ENCODE data around the gene GALNT5. TPM values are rescaled to one million over a fixed set of nuclear protein-coding genes. Genes with fewer than 3 reads are reported as not detected.
"Not testable (repeated sequence)": the region's sequence is repeated elsewhere in the genome, so short reads cannot be mapped to it uniquely, and the experiment has no call there.

GALNT5 gene
- total and polyA plus RNA-seq, 7 experiments from 2014 or later = not detected

DNA sequence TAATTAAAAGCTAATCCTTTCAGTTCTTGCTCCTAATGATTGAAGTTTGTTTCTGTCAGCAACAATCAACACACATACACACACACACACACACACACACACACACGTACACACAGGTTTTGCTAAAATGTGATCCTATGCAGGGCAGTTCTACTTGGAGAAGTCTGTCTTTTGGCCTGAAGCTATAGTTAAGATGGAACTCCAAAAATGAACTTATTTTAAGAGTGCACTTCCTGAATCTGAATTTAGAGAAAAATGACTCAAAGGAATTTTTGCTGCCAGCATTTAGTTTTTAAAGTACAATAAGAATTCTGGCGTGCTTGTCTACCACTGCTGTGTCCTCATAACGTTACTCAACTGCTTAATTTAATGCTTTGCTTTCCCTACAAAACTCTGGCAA lies 6.6 kb downstream of the GALNT5 start:
- no peak overlapping the region for H3K4me3 ChIP-seq (ENCODE audit: low read length)
- H3K27me3 Mint-ChIP-seq = peaks cover 0 to 5% (median 0%) of the 10 kb centered on the region in 5 donors
- no peaks in the 10 kb centered on the region for H3K36me3 Mint-ChIP-seq
- DNase-seq = no peak
- no peaks in the 10 kb centered on the region for H3K9me3 ChIP-seq (ENCODE audit: control insufficient read depth in 2 of 3, low read length in 3 of 3)
- no peak overlapping the region for H3K27ac ChIP-seq (ENCODE audit: low read depth, low read length)
- no peaks in the 10 kb centered on the region for H3K36me3 ChIP-seq (ENCODE audit: control insufficient read depth in 2 of 3, insufficient read depth in 3 of 3, low read length in 3 of 3)
- peaks cover 5 to 21% (median 8%) of the 10 kb centered on the region in 7 donors for H3K4me1 Mint-ChIP-seq
- no peaks in the 10 kb centered on the region for H3K27me3 ChIP-seq (ENCODE audit: control insufficient read depth in 2 of 2, insufficient read depth in 2 of 2, low read length in 2 of 2)
- no peaks in the 10 kb centered on the region for H3K4me1 ChIP-seq (ENCODE audit: control insufficient read depth in 2 of 2, insufficient read depth in 2 of 2, low read length in 2 of 2)
- CTCF ChIA-PET = no interaction called here
- no peak for ATAC-seq
- intact Hi-C loops (cut with micrococcal nuclease) = no loop called here
- H3K4me3 Mint-ChIP-seq = no peak overlapping the region
- no peak overlapping the region for H3K27ac Mint-ChIP-seq
- POLR2A ChIA-PET = no interaction called here
- H3K9me3 Mint-ChIP-seq = peaks cover 0 to 4% (median 0%) of the 10 kb centered on the region in 11 donors

DNA sequence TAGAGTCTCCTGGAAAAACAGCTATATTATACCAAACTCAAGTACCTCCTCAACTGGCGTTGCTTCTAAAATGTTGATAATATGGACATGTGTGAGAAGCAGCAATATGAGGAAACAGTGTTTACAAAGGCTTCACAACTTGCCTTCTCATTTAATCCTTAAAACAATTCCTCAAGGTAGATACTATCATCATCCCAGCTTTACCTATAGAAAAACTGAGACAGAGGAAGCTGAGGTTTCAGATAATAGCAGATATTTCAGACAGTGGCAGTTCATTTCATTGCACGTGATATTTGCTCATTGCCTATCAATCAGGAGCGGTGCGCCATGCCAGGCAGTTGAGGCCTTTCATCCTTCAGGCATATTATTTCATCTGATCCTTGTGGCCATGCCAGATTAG lies 8.3 kb downstream of the GALNT5 start:
- Histone ChIP-seq H3K27me3 (ENCODE audit: control insufficient read depth in 2 of 2, insufficient read depth in 2 of 2, low read length in 2 of 2) (no peaks in the 10 kb centered on the region), H3K4me1 (ENCODE audit: control insufficient read depth in 2 of 2, insufficient read depth in 2 of 2, low read length in 2 of 2) (no peaks in the 10 kb centered on the region), H3K4me3 (ENCODE audit: low read length) (no peak overlapping the region), H3K9me3 (ENCODE audit: control insufficient read depth in 2 of 3, low read length in 3 of 3) (no peaks in the 10 kb centered on the region), H3K27ac (ENCODE audit: low read depth, low read length) (no peak overlapping the region), H3K36me3 (ENCODE audit: control insufficient read depth in 2 of 3, insufficient read depth in 3 of 3, low read length in 3 of 3) (no peaks in the 10 kb centered on the region)
- Mint-ChIP-seq H3K9me3 (peaks cover 0 to 2% (median 0%) of the 10 kb centered on the region in 11 donors), H3K4me1 (peaks cover 3 to 16% (median 7%) of the 10 kb centered on the region in 7 donors), H3K36me3 (no peaks in the 10 kb centered on the region), H3K27ac (no peak overlapping the region), H3K4me3 (no peak overlapping the region), H3K27me3 (peaks cover 0 to 7% (median under 1%) of the 10 kb centered on the region in 5 donors)
- intact Hi-C loops (cut with micrococcal nuclease) = no loop called here
- CTCF ChIA-PET = interaction anchor here (0.5 kb wide), 1 partner anchor 36 kb away, joined by 3 read pairs; no protein-coding TSS in a partner anchor
- DNase-seq (no peak), ATAC-seq (no peak)
- POLR2A ChIA-PET = no interaction called here

- Histone ChIP-seq H3K27ac (ENCODE audit: low read depth, low read length) (no peak overlapping the region), H3K9me3 (ENCODE audit: control insufficient read depth in 2 of 3, low read length in 3 of 3) (no peaks in the 10 kb centered on the region), H3K4me3 (ENCODE audit: low read length) (no peak overlapping the region), H3K4me1 (ENCODE audit: control insufficient read depth in 2 of 2, insufficient read depth in 2 of 2, low read length in 2 of 2) (no peaks in the 10 kb centered on the region), H3K27me3 (ENCODE audit: control insufficient read depth in 2 of 2, insufficient read depth in 2 of 2, low read length in 2 of 2) (no peaks in the 10 kb centered on the region), H3K36me3 (ENCODE audit: control insufficient read depth in 2 of 3, insufficient read depth in 3 of 3, low read length in 3 of 3) (no peaks in the 10 kb centered on the region)
- ATAC-seq = no peak
- peaks cover 0 to 2% (median 0%) of the 10 kb centered on the region in 11 donors for H3K9me3 Mint-ChIP-seq
- peaks cover 0 to 10% (median 0%) of the 10 kb centered on the region in 7 donors for H3K4me1 Mint-ChIP-seq
- no peak overlapping the region for H3K4me3 Mint-ChIP-seq
- DNase-seq = no peak
- H3K36me3 Mint-ChIP-seq = no peaks in the 10 kb centered on the region
- intact Hi-C loops (cut with micrococcal nuclease) = no loop called here
- ChIA-PET CTCF (no interaction called here), POLR2A (no interaction called here)
- peaks cover 0 to 8% (median 5%) of the 10 kb centered on the region in 5 donors for H3K27me3 Mint-ChIP-seq
- no peak overlapping the region for H3K27ac Mint-ChIP-seq
Observed at GRCh38 chr2:157267476-157267875, 10.0 kb downstream of the GALNT5 start.

DNA sequence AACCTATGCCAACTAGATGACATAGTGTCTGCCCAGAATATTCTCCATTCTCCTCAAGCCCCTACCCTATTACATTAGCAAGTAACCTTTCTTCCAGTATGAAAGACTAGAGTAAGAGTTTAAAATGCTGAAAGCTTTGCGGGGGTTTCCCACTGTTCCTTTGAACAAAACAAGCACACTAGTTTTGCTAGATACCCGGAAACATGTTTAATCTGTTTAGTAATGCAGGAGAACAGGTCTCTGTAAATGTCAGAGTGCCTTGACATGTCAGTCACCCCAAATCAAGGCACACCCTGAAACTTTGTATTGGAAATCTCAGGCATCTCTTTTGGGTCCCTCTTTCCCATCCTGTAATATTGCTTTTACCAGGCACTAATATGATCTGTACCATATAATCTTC lies 11.6 kb downstream of the GALNT5 start:
- no peaks in the 10 kb centered on the region for H3K9me3 Mint-ChIP-seq
- H3K4me1 Mint-ChIP-seq = peaks cover 0 to 6% (median 0%) of the 10 kb centered on the region in 7 donors
- Histone ChIP-seq H3K27me3 (ENCODE audit: control insufficient read depth in 2 of 2, insufficient read depth in 2 of 2, low read length in 2 of 2) (no peaks in the 10 kb centered on the region), H3K27ac (ENCODE audit: low read depth, low read length) (no peak overlapping the region), H3K4me3 (ENCODE audit: low read length) (no peak overlapping the region), H3K9me3 (ENCODE audit: control insufficient read depth in 2 of 3, low read length in 3 of 3) (no peaks in the 10 kb centered on the region), H3K36me3 (ENCODE audit: control insufficient read depth in 2 of 3, insufficient read depth in 3 of 3, low read length in 3 of 3) (no peaks in the 10 kb centered on the region), H3K4me1 (ENCODE audit: control insufficient read depth in 2 of 2, insufficient read depth in 2 of 2, low read length in 2 of 2) (no peaks in the 10 kb centered on the region)
- intact Hi-C loops (cut with micrococcal nuclease) = no loop called here
- no peak overlapping the region for H3K27ac Mint-ChIP-seq
- no peak for DNase-seq
- no peak for ATAC-seq
- CTCF ChIA-PET = no interaction called here
- H3K27me3 Mint-ChIP-seq = peaks cover 0 to 8% (median 1%) of the 10 kb centered on the region in 5 donors
- no peak overlapping the region for H3K4me3 Mint-ChIP-seq
- POLR2A ChIA-PET = no interaction called here
- H3K36me3 Mint-ChIP-seq = peaks cover 0 to 2% (median 0%) of the 10 kb centered on the region in 5 donors

GRCh38 chr2:157269922-157270321 lies 12.4 kb downstream of the GALNT5 start:
- Mint-ChIP-seq H3K9me3 (peaks cover 0 to 2% (median 0%) of the 10 kb centered on the region in 11 donors), H3K36me3 (peaks cover 0 to 3% (median 0%) of the 10 kb centered on the region in 5 donors), H3K4me3 (no peak overlapping the region), H3K27ac (no peak overlapping the region), H3K27me3 (peaks cover 0 to 8% (median 6%) of the 10 kb centered on the region in 5 donors), H3K4me1 (peaks cover 0 to 6% (median 0%) of the 10 kb centered on the region in 7 donors)
- intact Hi-C loops (cut with micrococcal nuclease) = no loop called here
- H3K4me3 ChIP-seq (ENCODE audit: low read length) = no peak overlapping the region
- no peaks in the 10 kb centered on the region for H3K4me1 ChIP-seq (ENCODE audit: control insufficient read depth in 2 of 2, insufficient read depth in 2 of 2, low read length in 2 of 2)
- no peak for DNase-seq
- no peak for ATAC-seq
- CTCF ChIA-PET = no interaction called here
- no peak overlapping the region for H3K27ac ChIP-seq (ENCODE audit: low read depth, low read length)
- no peaks in the 10 kb centered on the region for H3K9me3 ChIP-seq (ENCODE audit: control insufficient read depth in 2 of 3, low read length in 3 of 3)
- H3K27me3 ChIP-seq (ENCODE audit: control insufficient read depth in 2 of 2, insufficient read depth in 2 of 2, low read length in 2 of 2) = no peaks in the 10 kb centered on the region
- POLR2A ChIA-PET = no interaction called here
- H3K36me3 ChIP-seq (ENCODE audit: control insufficient read depth in 2 of 3, insufficient read depth in 3 of 3, low read length in 3 of 3) = no peaks in the 10 kb centered on the region

DNA sequence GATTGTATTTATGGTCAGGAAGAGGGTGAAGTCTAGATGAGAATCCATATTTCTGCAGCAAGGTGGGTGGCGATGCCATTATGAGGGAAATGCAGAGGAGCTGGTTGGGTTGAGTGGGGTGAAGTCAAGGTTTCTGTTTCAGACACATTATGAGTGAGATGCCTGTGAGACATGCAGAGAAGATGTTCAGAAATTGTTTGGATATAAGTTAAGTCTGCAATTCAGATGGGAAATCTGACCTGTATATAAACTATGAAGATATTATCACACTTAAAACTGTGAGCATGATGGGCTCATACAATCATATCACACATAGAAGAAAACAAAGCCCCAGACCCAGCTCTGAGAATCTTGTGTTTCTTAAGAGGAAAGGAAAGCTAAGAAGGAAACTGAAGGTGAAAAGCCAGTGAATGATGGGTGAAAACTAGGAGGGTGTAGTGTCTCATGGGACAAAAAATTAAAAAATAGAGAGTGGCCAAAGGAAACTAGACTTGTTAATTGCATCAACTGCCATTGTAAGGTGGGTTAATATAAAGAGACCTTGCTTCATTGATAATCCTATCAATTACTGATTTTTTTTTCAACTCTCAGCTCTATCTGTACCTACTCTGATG lies 14.2 kb downstream of the GALNT5 start:
- Mint-ChIP-seq H3K36me3 (peaks cover 0 to 3% (median 0%) of the 10 kb centered on the region in 5 donors), H3K27me3 (peaks cover 0 to 10% (median 8%) of the 10 kb centered on the region in 5 donors), H3K4me3 (no peak overlapping the region), H3K4me1 (peaks cover 0 to 6% (median 0%) of the 10 kb centered on the region in 7 donors), H3K9me3 (peaks cover 0 to 2% (median 0%) of the 10 kb centered on the region in 11 donors), H3K27ac (no peak overlapping the region)
- no peaks in the 10 kb centered on the region for H3K36me3 ChIP-seq (ENCODE audit: control insufficient read depth in 2 of 3, insufficient read depth in 3 of 3, low read length in 3 of 3)
- ChIA-PET CTCF (interaction anchor here (0.6 kb wide), 2 partner anchors 37 to 776 kb away, joined by 3 read pairs; no protein-coding TSS in a partner anchor), POLR2A (no interaction called here)
- H3K27ac ChIP-seq (ENCODE audit: low read depth, low read length) = no peak overlapping the region
- intact Hi-C loops (cut with micrococcal nuclease) = no loop called here
- no peaks in the 10 kb centered on the region for H3K9me3 ChIP-seq (ENCODE audit: control insufficient read depth in 2 of 3, low read length in 3 of 3)
- DNase-seq (no peak), ATAC-seq (no peak)
- H3K4me3 ChIP-seq (ENCODE audit: low read length) = no peak overlapping the region
- no peaks in the 10 kb centered on the region for H3K27me3 ChIP-seq (ENCODE audit: control insufficient read depth in 2 of 2, insufficient read depth in 2 of 2, low read length in 2 of 2)
- no peaks in the 10 kb centered on the region for H3K4me1 ChIP-seq (ENCODE audit: control insufficient read depth in 2 of 2, insufficient read depth in 2 of 2, low read length in 2 of 2)

DNA sequence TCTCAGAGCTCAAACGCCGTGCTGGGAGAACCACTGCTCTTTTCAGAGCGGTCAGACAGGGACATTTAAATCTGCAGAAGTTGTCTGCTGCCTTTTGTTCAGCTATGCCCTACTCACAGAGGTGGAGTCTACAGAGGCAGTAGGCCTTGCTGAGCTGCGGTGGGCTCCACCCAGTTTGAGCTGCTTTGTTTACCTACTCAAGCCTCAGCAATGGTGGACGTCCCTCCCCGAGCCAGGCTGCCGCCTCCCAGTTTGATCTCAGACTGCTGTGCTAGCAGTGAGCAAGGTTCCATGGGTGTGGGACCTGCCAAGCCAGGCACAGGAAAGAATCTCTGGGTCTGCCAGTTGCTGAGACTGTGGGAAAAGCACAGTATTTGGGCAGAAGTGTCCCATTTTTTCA lies 21.8 kb downstream of the GALNT5 start:
- H3K4me1 Mint-ChIP-seq; H3K4me3 Mint-ChIP-seq; POLR2A ChIA-PET; H3K36me3 Mint-ChIP-seq; H3K9me3 ChIP-seq (ENCODE audit: control insufficient read depth in 2 of 3, low read length in 3 of 3); H3K27ac Mint-ChIP-seq; intact Hi-C loops (cut with micrococcal nuclease); H3K4me3 ChIP-seq (ENCODE audit: low read length); H3K27ac ChIP-seq (ENCODE audit: low read depth, low read length); DNase-seq; H3K4me1 ChIP-seq (ENCODE audit: control insufficient read depth in 2 of 2, insufficient read depth in 2 of 2, low read length in 2 of 2); H3K27me3 ChIP-seq (ENCODE audit: control insufficient read depth in 2 of 2, insufficient read depth in 2 of 2, low read length in 2 of 2); ATAC-seq; CTCF ChIA-PET; H3K36me3 ChIP-seq (ENCODE audit: control insufficient read depth in 2 of 3, insufficient read depth in 3 of 3, low read length in 3 of 3): not testable (repeated sequence)
- H3K27me3 Mint-ChIP-seq = peaks cover 14 to 33% (median 30%) of the 10 kb centered on the region in 5 donors
- peaks cover 0 to 12% (median 2%) of the 10 kb centered on the region in 11 donors for H3K9me3 Mint-ChIP-seq
